Breast epithelium (tissue), 3 donors: ENCODE measurements around the gene TNKS1BP1.

Source experiments
- CTCF ChIP-seq, 3 donors: fragments of 450-650 bp; IDR thresholded peaks; one replicate each; pipeline ENCODE4 v1.5.1; 2016 to 2017; ENCODE audit warnings: antibody characterized with exemption in 3 of 3, mild to moderate bottlenecking in 3 of 3, moderate library complexity in 3 of 3
- POLR2AphosphoS5 ChIP-seq, 3 donors: sonication (generic); formaldehyde crosslinking; IDR thresholded peaks; one replicate each; pipeline ENCODE4 v1.6.1; 2017; ENCODE audit warnings: antibody characterized with exemption in 3 of 3

GRCh38 chr11:57339328-57339727, 14.6 kb upstream of the TNKS1BP1 start:
- TF ChIP-seq CTCF (IDR thresholded peaks at IDR 0.05) (no peak), POLR2AphosphoS5 (IDR thresholded peaks at IDR 0.05) (no peak)
